ENCODE data around the gene TMEM225. TPM values are rescaled to one million over a fixed set of nuclear protein-coding genes. Genes with fewer than 3 reads are reported as not detected.
"Not testable (repeated sequence)": the region's sequence is repeated elsewhere in the genome, so short reads cannot be mapped to it uniquely, and the experiment has no call there.

The TMEM225 gene
- total RNA-seq, 1 experiment from 2014 or later, result not detected

DNA sequence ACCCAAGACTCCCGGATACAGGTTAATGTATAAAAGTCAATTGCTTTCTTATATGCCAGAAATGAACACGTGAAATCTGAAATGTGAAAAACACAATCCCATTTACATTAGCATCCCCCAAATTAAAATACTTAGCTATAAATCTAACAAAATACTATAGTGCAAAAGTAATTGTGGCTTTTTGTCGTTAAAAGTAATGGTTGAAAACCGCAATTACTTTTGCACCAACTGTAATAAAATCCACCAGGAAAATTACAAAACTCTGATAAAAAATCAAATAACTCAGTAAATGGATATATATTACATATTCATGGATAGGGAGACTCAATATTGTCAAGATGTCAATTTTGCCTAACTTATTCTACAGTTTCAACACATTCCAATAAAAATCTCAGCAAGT is 4.6 kb downstream of the TMEM225 start:
- POLR2A ChIA-PET (ENCODE audit: low non-redundant PET), result no interaction called here
- BruUV-seq (replicated peaks), result no TSS peak

GRCh38 chr11:123867795-123868194 is 17.7 kb downstream of the TMEM225 start:
- intact Hi-C loops (cut with micrococcal nuclease; ENCODE audit: unreplicated experiment); H3K27me3 ChIP-seq (replicated peaks; ENCODE audit: insufficient read depth, low read depth, low read length, poor library complexity); H3K27ac ChIP-seq (ENCODE audit: low read depth, low read length, poor library complexity, severe bottlenecking); DNase-seq (ENCODE audit: low spot score); CTCF ChIA-PET; H3K4me1 ChIP-seq (ENCODE audit: insufficient read depth, low read length, poor library complexity, severe bottlenecking); BruUV-seq (replicated peaks); H3K9me3 ChIP-seq (ENCODE audit: low read depth, low read length, poor library complexity, severe bottlenecking); H3K36me3 ChIP-seq (ENCODE audit: insufficient read depth, low read length, poor library complexity, severe bottlenecking); H3K4me3 ChIP-seq (ENCODE audit: low read depth, low read length, poor library complexity, severe bottlenecking); POLR2A ChIA-PET (ENCODE audit: low non-redundant PET): not testable (repeated sequence)

More for the DNA sequence above, 4.6 kb downstream of the TMEM225 start:
- CTCF ChIA-PET, result no interaction called here
- Histone ChIP-seq H3K4me1 (ENCODE audit: insufficient read depth, low read length, poor library complexity, severe bottlenecking) (no peaks in the 10 kb centered on the region), H3K9me3 (ENCODE audit: low read depth, low read length, poor library complexity, severe bottlenecking) (no peaks in the 10 kb centered on the region), H3K36me3 (ENCODE audit: insufficient read depth, low read length, poor library complexity, severe bottlenecking) (no peaks in the 10 kb centered on the region), H3K4me3 (ENCODE audit: low read depth, low read length, poor library complexity, severe bottlenecking) (no peak overlapping the region), H3K27me3 (replicated peaks; ENCODE audit: insufficient read depth, low read depth, low read length, poor library complexity) (no peaks in the 10 kb centered on the region), H3K27ac (ENCODE audit: low read depth, low read length, poor library complexity, severe bottlenecking) (no peak overlapping the region)
- intact Hi-C loops (cut with micrococcal nuclease; ENCODE audit: unreplicated experiment), result no loop called here
- TF ChIP-seq, protein P1, sequence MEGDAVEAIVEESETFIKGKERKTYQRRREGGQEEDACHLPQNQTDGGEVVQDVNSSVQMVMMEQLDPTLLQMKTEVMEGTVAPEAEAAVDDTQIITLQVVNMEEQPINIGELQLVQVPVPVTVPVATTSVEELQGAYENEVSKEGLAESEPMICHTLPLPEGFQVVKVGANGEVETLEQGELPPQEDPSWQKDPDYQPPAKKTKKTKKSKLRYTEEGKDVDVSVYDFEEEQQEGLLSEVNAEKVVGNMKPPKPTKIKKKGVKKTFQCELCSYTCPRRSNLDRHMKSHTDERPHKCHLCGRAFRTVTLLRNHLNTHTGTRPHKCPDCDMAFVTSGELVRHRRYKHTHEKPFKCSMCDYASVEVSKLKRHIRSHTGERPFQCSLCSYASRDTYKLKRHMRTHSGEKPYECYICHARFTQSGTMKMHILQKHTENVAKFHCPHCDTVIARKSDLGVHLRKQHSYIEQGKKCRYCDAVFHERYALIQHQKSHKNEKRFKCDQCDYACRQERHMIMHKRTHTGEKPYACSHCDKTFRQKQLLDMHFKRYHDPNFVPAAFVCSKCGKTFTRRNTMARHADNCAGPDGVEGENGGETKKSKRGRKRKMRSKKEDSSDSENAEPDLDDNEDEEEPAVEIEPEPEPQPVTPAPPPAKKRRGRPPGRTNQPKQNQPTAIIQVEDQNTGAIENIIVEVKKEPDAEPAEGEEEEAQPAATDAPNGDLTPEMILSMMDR (conservative IDR thresholded peaks at IDR 0.05; ENCODE audit: low read depth, low read length), result no peak
- no peak for TF ChIP-seq EZH2 (IDR thresholded peaks at IDR 0.05; ENCODE audit: borderline replicate concordance, low read depth, low read length, poor library complexity, severe bottlenecking)
- no peak for DNase-seq (ENCODE audit: low spot score)

- H3K27ac ChIP-seq (ENCODE audit: low read depth, low read length, poor library complexity, severe bottlenecking); H3K27me3 ChIP-seq (replicated peaks; ENCODE audit: insufficient read depth, low read depth, low read length, poor library complexity); BruUV-seq (replicated peaks); DNase-seq (ENCODE audit: low spot score); H3K9me3 ChIP-seq (ENCODE audit: low read depth, low read length, poor library complexity, severe bottlenecking); H3K4me3 ChIP-seq (ENCODE audit: low read depth, low read length, poor library complexity, severe bottlenecking); CTCF ChIA-PET; POLR2A ChIA-PET (ENCODE audit: low non-redundant PET); H3K36me3 ChIP-seq (ENCODE audit: insufficient read depth, low read length, poor library complexity, severe bottlenecking); H3K4me1 ChIP-seq (ENCODE audit: insufficient read depth, low read length, poor library complexity, severe bottlenecking); intact Hi-C loops (cut with micrococcal nuclease; ENCODE audit: unreplicated experiment): not testable (repeated sequence)
These were observed 20.2 kb downstream of the TMEM225 start for GRCh38 chr11:123865293-123865692.

- no peak overlapping the region for H3K4me3 ChIP-seq (ENCODE audit: low read depth, low read length, poor library complexity, severe bottlenecking)
- H3K27me3 ChIP-seq (replicated peaks; ENCODE audit: insufficient read depth, low read depth, low read length, poor library complexity), result no peaks in the 10 kb centered on the region
- ChIA-PET POLR2A (ENCODE audit: low non-redundant PET) (no interaction called here), CTCF (no interaction called here)
- H3K9me3 ChIP-seq (ENCODE audit: low read depth, low read length, poor library complexity, severe bottlenecking), result no peaks in the 10 kb centered on the region
- no TSS peak for BruUV-seq (replicated peaks)
- no peaks in the 10 kb centered on the region for H3K36me3 ChIP-seq (ENCODE audit: insufficient read depth, low read length, poor library complexity, severe bottlenecking)
- H3K4me1 ChIP-seq (ENCODE audit: insufficient read depth, low read length, poor library complexity, severe bottlenecking), result no peaks in the 10 kb centered on the region
- intact Hi-C loops (cut with micrococcal nuclease; ENCODE audit: unreplicated experiment), result no loop called here
- H3K27ac ChIP-seq (ENCODE audit: low read depth, low read length, poor library complexity, severe bottlenecking), result no peak overlapping the region
- TF ChIP-seq EZH2 (IDR thresholded peaks at IDR 0.05; ENCODE audit: borderline replicate concordance, low read depth, low read length, poor library complexity, severe bottlenecking), result no peak
- TF ChIP-seq, protein P1 (conservative IDR thresholded peaks at IDR 0.05; ENCODE audit: low read depth, low read length), result no peak
- no peak for DNase-seq (ENCODE audit: low spot score)
These were observed 25.7 kb downstream of the TMEM225 start for GRCh38 chr11:123859731-123860130.
